HG03457 (cell line): ENCODE data around the gene ADAM15.

Source experiments
- ATAC-seq: cut with Tn5 transposase; IDR thresholded peaks from one replicate; pipeline ENCODE4 v1.9.1; 2021; ENCODE audit warnings: moderate number of reproducible peaks; ENCODE audit not compliant: unreplicated experiment

Gene ADAM15

GRCh38 chr1:155029513-155030242, 21.4 kb upstream of the ADAM15 start:
- ATAC-seq: no peak

- no peak for ATAC-seq
Measured at GRCh38 chr1:155030243-155030795, 20.8 kb upstream of the ADAM15 start.

GRCh38 chr1:155030899-155031298, 20.2 kb upstream of the ADAM15 start:
- ATAC-seq: no peak

- no peak for ATAC-seq
Measured at GRCh38 chr1:155032886-155033285, 18.2 kb upstream of the ADAM15 start.

GRCh38 chr1:155033524-155033923, 17.6 kb upstream of the ADAM15 start, which contains the start of the genes DCST1 and DCST2:
Gene DCST1, plus strand, starts transcription at chr1:155033824. Its CDS starts 213 bp downstream, at chr1:155034037.
Gene DCST2, minus strand, starts transcription at chr1:155033781. Its CDS starts 80 bp downstream, at chr1:155033701.
- no peak for ATAC-seq

- no peak for ATAC-seq
Measured at GRCh38 chr1:155034318-155035208, 16.6 kb upstream of the ADAM15 start.

- no peak for ATAC-seq
Measured at GRCh38 chr1:155035936-155036335, 15.2 kb upstream of the ADAM15 start.

- ATAC-seq: no peak
Measured at GRCh38 chr1:155037043-155037442, 14.1 kb upstream of the ADAM15 start.

GRCh38 chr1:155037851-155038441, 13.2 kb upstream of the ADAM15 start:
- ATAC-seq: no peak

GRCh38 chr1:155038602-155039307, 12.4 kb upstream of the ADAM15 start:
- no peak for ATAC-seq

- no peak for ATAC-seq
Measured at GRCh38 chr1:155039308-155039669, 11.8 kb upstream of the ADAM15 start.

- ATAC-seq: no peak
Measured at GRCh38 chr1:155040358-155041093, 10.6 kb upstream of the ADAM15 start.

- no peak for ATAC-seq
Measured at GRCh38 chr1:155042789-155043188, 8.3 kb upstream of the ADAM15 start.

- no peak for ATAC-seq
Measured at GRCh38 chr1:155043301-155043702, 7.8 kb upstream of the ADAM15 start.

GRCh38 chr1:155043793-155044192, 7.3 kb upstream of the ADAM15 start:
- ATAC-seq: no peak

GRCh38 chr1:155044365-155044764, 6.8 kb upstream of the ADAM15 start:
- ATAC-seq: no peak

- ATAC-seq: no peak
Measured at GRCh38 chr1:155044812-155045657, 6.1 kb upstream of the ADAM15 start.

- no peak for ATAC-seq
Measured at GRCh38 chr1:155048449-155049334, 2.4 kb upstream of the ADAM15 start.
